DOHH2 (cell line): Measurements from ENCODE around the gene KDM2A.
"Not testable (repeated sequence)": the region's sequence is repeated elsewhere in the genome, so short reads cannot be mapped to it uniquely, and the experiment has no call there.

Experiments used
- CTCF ChIP-seq: fragments of 200-600 bp; sonication (generic); IDR thresholded peaks from one replicate; pipeline ENCODE4 v1.5.1; 2014; ENCODE audit warnings: antibody characterized with exemption, mild to moderate bottlenecking, low read depth, low read length; ENCODE audit not compliant: poor library complexity, severe bottlenecking
- EZH2phosphoT487 ChIP-seq: fragments of 200-600 bp; sonication (generic); IDR thresholded peaks from 2 replicates; pipeline ENCODE4 v1.6.1; 2017; ENCODE audit warnings: borderline replicate concordance, mild to moderate bottlenecking, antibody characterized with exemption, low read length, moderate library complexity, mixed read lengths

- not testable (repeated sequence) for TF ChIP-seq CTCF, EZH2phosphoT487
Observed at GRCh38 chr11:67168911-67169310, 49.8 kb downstream of the KDM2A start.
